ENCODE data around the gene PCDH7. TPM values are rescaled to one million over a fixed set of nuclear protein-coding genes. Genes with fewer than 3 reads are reported as not detected.
A peak's percentile ranks its signal among the peaks of the same experiment; 100 is the strongest.

Gene PCDH7
- total RNA-seq, 1 experiment from 2014 or later = 65.9 TPM

DNA sequence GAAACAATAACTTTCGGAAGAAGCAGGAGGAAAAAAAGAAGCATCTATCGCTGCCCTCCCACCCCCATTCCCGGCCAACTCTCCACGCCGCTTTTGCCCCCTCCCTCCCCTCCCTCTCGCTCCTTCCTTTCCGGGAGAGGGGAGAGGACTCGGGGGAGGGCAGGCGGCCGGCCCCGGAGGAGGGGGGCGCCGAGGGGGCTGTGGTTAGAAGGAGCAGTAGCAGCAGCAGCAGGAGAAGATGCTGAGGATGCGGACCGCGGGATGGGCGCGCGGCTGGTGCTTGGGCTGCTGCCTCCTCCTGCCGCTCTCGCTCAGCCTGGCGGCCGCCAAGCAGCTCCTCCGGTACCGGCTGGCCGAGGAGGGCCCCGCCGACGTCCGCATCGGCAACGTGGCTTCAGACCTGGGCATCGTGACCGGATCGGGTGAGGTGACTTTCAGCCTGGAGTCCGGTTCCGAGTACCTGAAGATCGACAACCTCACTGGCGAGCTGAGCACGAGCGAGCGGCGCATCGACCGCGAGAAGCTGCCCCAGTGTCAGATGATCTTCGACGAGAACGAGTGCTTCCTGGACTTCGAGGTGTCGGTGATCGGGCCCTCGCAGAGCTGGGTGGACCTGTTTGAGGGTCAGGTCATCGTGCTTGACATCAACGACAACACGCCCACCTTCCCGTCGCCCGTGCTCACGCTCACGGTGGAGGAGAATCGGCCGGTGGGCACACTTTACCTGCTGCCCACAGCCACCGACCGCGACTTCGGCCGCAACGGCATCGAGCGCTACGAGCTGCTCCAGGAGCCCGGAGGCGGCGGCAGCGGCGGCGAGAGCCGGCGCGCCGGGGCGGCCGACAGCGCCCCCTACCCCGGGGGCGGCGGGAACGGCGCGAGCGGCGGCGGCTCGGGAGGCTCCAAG is 1.3 kb downstream of the PCDH7 start:
- no peaks in the 10 kb centered on the region for H3K9me2 ChIP-seq (ENCODE audit: insufficient read depth)
- no peak overlapping the region for H3K4me3 ChIP-seq (replicated peaks in 1 of 2; ENCODE audit: low read depth in 1 of 2, low read length in 2 of 2)
- no TSS peak for BruUV-seq (replicated peaks)
- TF ChIP-seq ZNF274 (IDR thresholded peaks at IDR 0.05; ENCODE audit: low read depth, low read length) (no peak), SP1 (IDR thresholded peaks at IDR 0.05; ENCODE audit: low read depth) (no peak), RAD21 (IDR thresholded peaks at IDR 0.05; ENCODE audit: low read depth) (no peak), SIN3A (IDR thresholded peaks at IDR 0.05; ENCODE audit: low read depth) (no peak), POLR2A (IDR thresholded peaks at IDR 0.05; ENCODE audit: borderline replicate concordance, extremely low read depth, insufficient read depth, insufficient read length) (no peak), ELF1 (IDR thresholded peaks at IDR 0.05; ENCODE audit: borderline replicate concordance, low read depth) (no peak), TCF7L2 (IDR thresholded peaks at IDR 0.05; ENCODE audit: borderline replicate concordance, extremely low read depth, insufficient read depth, insufficient read length) (no peak), EGR1 (IDR thresholded peaks at IDR 0.05; ENCODE audit: low read depth) (no peak), CEBPB (IDR thresholded peaks at IDR 0.05; ENCODE audit: low read depth) (no peak), EZH2 (IDR thresholded peaks at IDR 0.05) (no peak), ZFX (IDR thresholded peaks at IDR 0.05) (no peak), YY1 (IDR thresholded peaks at IDR 0.05; ENCODE audit: extremely low read depth, insufficient replicate concordance, low read depth, low read length) (no peak)
- TF ChIP-seq, protein P1, sequence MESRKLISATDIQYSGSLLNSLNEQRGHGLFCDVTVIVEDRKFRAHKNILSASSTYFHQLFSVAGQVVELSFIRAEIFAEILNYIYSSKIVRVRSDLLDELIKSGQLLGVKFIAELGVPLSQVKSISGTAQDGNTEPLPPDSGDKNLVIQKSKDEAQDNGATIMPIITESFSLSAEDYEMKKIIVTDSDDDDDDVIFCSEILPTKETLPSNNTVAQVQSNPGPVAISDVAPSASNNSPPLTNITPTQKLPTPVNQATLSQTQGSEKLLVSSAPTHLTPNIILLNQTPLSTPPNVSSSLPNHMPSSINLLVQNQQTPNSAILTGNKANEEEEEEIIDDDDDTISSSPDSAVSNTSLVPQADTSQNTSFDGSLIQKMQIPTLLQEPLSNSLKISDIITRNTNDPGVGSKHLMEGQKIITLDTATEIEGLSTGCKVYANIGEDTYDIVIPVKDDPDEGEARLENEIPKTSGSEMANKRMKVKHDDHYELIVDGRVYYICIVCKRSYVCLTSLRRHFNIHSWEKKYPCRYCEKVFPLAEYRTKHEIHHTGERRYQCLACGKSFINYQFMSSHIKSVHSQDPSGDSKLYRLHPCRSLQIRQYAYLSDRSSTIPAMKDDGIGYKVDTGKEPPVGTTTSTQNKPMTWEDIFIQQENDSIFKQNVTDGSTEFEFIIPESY (IDR thresholded peaks at IDR 0.05; ENCODE audit: extremely low read depth, insufficient replicate concordance, low read length) = no peak
- TF ChIP-seq, protein P2, sequence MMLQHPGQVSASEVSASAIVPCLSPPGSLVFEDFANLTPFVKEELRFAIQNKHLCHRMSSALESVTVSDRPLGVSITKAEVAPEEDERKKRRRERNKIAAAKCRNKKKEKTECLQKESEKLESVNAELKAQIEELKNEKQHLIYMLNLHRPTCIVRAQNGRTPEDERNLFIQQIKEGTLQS (IDR thresholded peaks at IDR 0.05) = no peak
- TF ChIP-seq, protein P3, sequence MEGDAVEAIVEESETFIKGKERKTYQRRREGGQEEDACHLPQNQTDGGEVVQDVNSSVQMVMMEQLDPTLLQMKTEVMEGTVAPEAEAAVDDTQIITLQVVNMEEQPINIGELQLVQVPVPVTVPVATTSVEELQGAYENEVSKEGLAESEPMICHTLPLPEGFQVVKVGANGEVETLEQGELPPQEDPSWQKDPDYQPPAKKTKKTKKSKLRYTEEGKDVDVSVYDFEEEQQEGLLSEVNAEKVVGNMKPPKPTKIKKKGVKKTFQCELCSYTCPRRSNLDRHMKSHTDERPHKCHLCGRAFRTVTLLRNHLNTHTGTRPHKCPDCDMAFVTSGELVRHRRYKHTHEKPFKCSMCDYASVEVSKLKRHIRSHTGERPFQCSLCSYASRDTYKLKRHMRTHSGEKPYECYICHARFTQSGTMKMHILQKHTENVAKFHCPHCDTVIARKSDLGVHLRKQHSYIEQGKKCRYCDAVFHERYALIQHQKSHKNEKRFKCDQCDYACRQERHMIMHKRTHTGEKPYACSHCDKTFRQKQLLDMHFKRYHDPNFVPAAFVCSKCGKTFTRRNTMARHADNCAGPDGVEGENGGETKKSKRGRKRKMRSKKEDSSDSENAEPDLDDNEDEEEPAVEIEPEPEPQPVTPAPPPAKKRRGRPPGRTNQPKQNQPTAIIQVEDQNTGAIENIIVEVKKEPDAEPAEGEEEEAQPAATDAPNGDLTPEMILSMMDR (IDR thresholded peaks at IDR 0.05 in 2 of 3, conservative IDR thresholded peaks at IDR 0.05 in 1 of 3; ENCODE audit: borderline replicate concordance in 1 of 3, insufficient read depth in 1 of 3, low read depth in 2 of 3, low read length in 2 of 3) = no peak
- peaks cover 10 to 17% of the 10 kb centered on the region in 2 experiments for H3K4me1 ChIP-seq (ENCODE audit: control insufficient read depth in 1 of 2, insufficient read depth in 2 of 2, low read length in 2 of 2)
- H3K9me3 ChIP-seq (ENCODE audit: control insufficient read depth in 1 of 2, insufficient read depth in 1 of 2, low read depth in 1 of 2, low read length in 2 of 2) = peaks cover 10 to 36% of the 10 kb centered on the region in 2 experiments; a peak in 2 of 4 replicates
- DNase-seq (ENCODE audit: low read depth, low spot score) = no peak
- no peaks in the 10 kb centered on the region for H4K20me1 ChIP-seq (ENCODE audit: insufficient read depth)
- peak overlapping the region; percentile 86 for H3K27ac ChIP-seq (ENCODE audit: low read depth, low read length)
- H3K4me2 ChIP-seq (ENCODE audit: low read length) = no peak overlapping the region
- ChIA-PET POLR2A (no interaction called here), CTCF (no interaction called here), RAD21 (ENCODE audit: low non-redundant PET in 1 of 2, low total read pairs in 2 of 2, uncharacterized antibody in 2 of 2, unreplicated experiment in 2 of 2) (no interaction called here)
- intact Hi-C loops (cut with micrococcal nuclease) = no loop called here
- ATAC-seq = no peak
- H2AFZ ChIP-seq (ENCODE audit: low read depth, low read length, poor library complexity, severe bottlenecking) = no peak overlapping the region
- no peak overlapping the region for H3K9ac ChIP-seq (ENCODE audit: low read length)
- no peaks in the 10 kb centered on the region for H3K27me3 ChIP-seq (ENCODE audit: insufficient read depth, low read length)
- H3K36me3 ChIP-seq (ENCODE audit: control insufficient read depth in 1 of 2, insufficient read depth in 2 of 2, low read length in 2 of 2) = peaks cover 0 to 2% of the 10 kb centered on the region in 2 experiments; a peak in 1 of 4 replicates
- peaks cover 15% of the 10 kb centered on the region; the same call in 1 of the 2 replicates for H3K79me2 ChIP-seq (ENCODE audit: insufficient read depth, low read length)

All from HCT116 (cell line).